H1 (cell line): Measurements from ENCODE around the gene EPHA10. TPM values are rescaled to one million over a fixed set of nuclear protein-coding genes. Genes with fewer than 3 reads are reported as not detected.

ENCODE experiments used
- BCL11A ChIP-seq, 2 experiments: IDR thresholded peaks; one replicate each; pipeline ENCODE4 v1.6.1; 2011; ENCODE audit warnings: low read depth in 2 of 2, low read length in 2 of 2, mild to moderate bottlenecking in 2 of 2
- CHD7 ChIP-seq: fragments of 300-600 bp; sonication (generic); IDR thresholded peaks from 2 replicates; pipeline ENCODE4 v1.7.1; 2012; ENCODE audit warnings: low read length, moderate library complexity, mild to moderate bottlenecking, inconsistent platforms; ENCODE audit not compliant: insufficient replicate concordance
- CREB1 ChIP-seq: IDR thresholded peaks from 2 replicates; pipeline ENCODE4 v1.6.1; 2012; ENCODE audit warnings: inconsistent platforms
- EZH2 ChIP-seq: fragments of 200-600 bp; sonication (generic); IDR thresholded peaks from 2 replicates; pipeline ENCODE4 v1.7.1; 2012; ENCODE audit warnings: low read depth, mild to moderate bottlenecking, moderate library complexity, low read length, inconsistent platforms; ENCODE audit not compliant: severe bottlenecking
- polyA plus RNA-seq, 7 experiments: library from polyadenylated mRNA; depleted of rRNA in 3 of 7; stranded (reverse) in 5 of 7; unstranded in 2 of 7; fragments of >200 nt in 5 of 7; fragments of 200-250 nt in 2 of 7; gene quantifications; 1 replicate in 5 of 7; 2 replicates in 1 of 7; 4 replicates in 1 of 7; pipeline versions ENCODE4 v1.2.1 to v1.2.3, GENCODE V29; 2011 to 2013; ENCODE audit warnings: missing spikeins in 2 of 7, mixed read lengths in 2 of 7
- total RNA-seq: library from RNA; stranded (reverse); fragmentation: NEBNext Ultra II Directional; extraction: Animal tissue kit (Norgen Biotek cat#: 25700); gene quantifications from 2 replicates; pipeline ENCODE4 v1.2.1, GENCODE V29; 2021

EPHA10 gene
- total and polyA plus RNA-seq, 2 of the 8 experiments (the other 6 are each of a cell fraction or from before 2014, with no cell fraction given): 0.54 to 1.0 TPM

GRCh38 chr1:37666241-37666867 lies 98.6 kb downstream of the EPHA10 start (continued):
- no peak for TF ChIP-seq BCL11A (IDR thresholded peaks at IDR 0.05; ENCODE audit: low read depth in 2 of 2, low read length in 2 of 2)
- TF ChIP-seq CHD7: no peak
- no peak for TF ChIP-seq EZH2
- no peak for TF ChIP-seq CREB1
